ENCODE data around the gene PSMD3.

GRCh38 chr17:39996800-39997199, 16.2 kb downstream of the PSMD3 start:
- TF ChIP-seq GATA2 (IDR thresholded peaks at IDR 0.05; ENCODE audit: low read depth, low read length) (no peak), GATA3 (IDR thresholded peaks at IDR 0.05; ENCODE audit: low read depth, low read length) (no peak)

Measured in SH-SY5Y (cell line).